Measurements from ENCODE around the gene FDXACB1.

Gene FDXACB1

GRCh38 chr11:111870113-111870512, 8.9 kb downstream of the FDXACB1 start:
- no peak for TF ChIP-seq CTCF (IDR thresholded peaks at IDR 0.05; ENCODE audit: borderline replicate concordance, extremely low read depth, low read length, poor library complexity, severe bottlenecking)
- no peak for TF ChIP-seq EZH2 (IDR thresholded peaks at IDR 0.05; ENCODE audit: borderline replicate concordance, low read depth, low read length, severe bottlenecking)
- Histone ChIP-seq H3K27me3 (ENCODE audit: insufficient read depth, low read length, poor library complexity) (no peaks in the 10 kb centered on the region), H3K4me3 (ENCODE audit: low read depth in 1 of 2, low read length in 2 of 2) (peak overlapping the region in 1 of 2 experiments; percentile 92; a peak in 2 of 4 replicates), H2AFZ (ENCODE audit: low read depth, low read length) (no peak overlapping the region), H4K20me1 (ENCODE audit: insufficient read depth, low read length) (no peaks in the 10 kb centered on the region), H3K4me2 (ENCODE audit: insufficient read depth, low read length) (peak overlapping the region; percentile 93), H3K79me2 (ENCODE audit: insufficient read depth, low read length) (peaks cover 12% of the 10 kb centered on the region), H3K27ac (ENCODE audit: low read length) (0 out of 2 replicates have a peak overlapping the region, but pooled peaks have one; percentile 26), H3K4me1 (ENCODE audit: insufficient read depth, low read length) (peaks cover 33% of the 10 kb centered on the region), H3K36me3 (ENCODE audit: insufficient read depth, low read length) (peaks cover 37% of the 10 kb centered on the region), H3K9me3 (ENCODE audit: insufficient read depth, low read length, severe bottlenecking) (no peaks in the 10 kb centered on the region), H3K9ac (ENCODE audit: low read depth, low read length) (peak overlapping the region; percentile 68)
- DNase-seq, result no peak
- ATAC-seq (ENCODE audit: insufficient read depth, low read depth), result no peak

GRCh38 chr11:111860257-111860656, 18.7 kb downstream of the FDXACB1 start:
- DNase-seq, result no peak

GRCh38 chr11:111855506-111855905, 23.5 kb downstream of the FDXACB1 start:
- Histone ChIP-seq H2AFZ (ENCODE audit: low read depth, low read length) (no peak overlapping the region), H3K9ac (ENCODE audit: low read depth, low read length) (no peak overlapping the region), H3K36me3 (ENCODE audit: insufficient read depth, low read length) (peaks cover 60% of the 10 kb centered on the region), H3K27me3 (ENCODE audit: insufficient read depth, low read length, poor library complexity) (no peaks in the 10 kb centered on the region), H3K27ac (ENCODE audit: low read length) (no peak overlapping the region), H4K20me1 (ENCODE audit: insufficient read depth, low read length) (no peaks in the 10 kb centered on the region), H3K4me1 (ENCODE audit: insufficient read depth, low read length) (no peaks in the 10 kb centered on the region), H3K79me2 (ENCODE audit: insufficient read depth, low read length) (no peaks in the 10 kb centered on the region), H3K9me3 (ENCODE audit: insufficient read depth, low read length, severe bottlenecking) (no peaks in the 10 kb centered on the region), H3K4me2 (ENCODE audit: insufficient read depth, low read length) (no peak overlapping the region), H3K4me3 (ENCODE audit: low read depth in 1 of 2, low read length in 2 of 2) (no peak overlapping the region)
- DNase-seq (no peak), ATAC-seq (ENCODE audit: insufficient read depth, low read depth) (no peak)
- TF ChIP-seq EZH2 (IDR thresholded peaks at IDR 0.05; ENCODE audit: borderline replicate concordance, low read depth, low read length, severe bottlenecking) (no peak), CTCF (IDR thresholded peaks at IDR 0.05; ENCODE audit: borderline replicate concordance, extremely low read depth, low read length, poor library complexity, severe bottlenecking) (no peak)

More at GRCh38 chr11:111860257-111860656, 18.7 kb downstream of the FDXACB1 start:
- no peaks in the 10 kb centered on the region for H3K9me3 ChIP-seq (ENCODE audit: insufficient read depth, low read length, severe bottlenecking)
- no peak for TF ChIP-seq CTCF (IDR thresholded peaks at IDR 0.05; ENCODE audit: borderline replicate concordance, extremely low read depth, low read length, poor library complexity, severe bottlenecking)
- TF ChIP-seq EZH2 (IDR thresholded peaks at IDR 0.05; ENCODE audit: borderline replicate concordance, low read depth, low read length, severe bottlenecking), result no peak
- no peak for ATAC-seq (ENCODE audit: insufficient read depth, low read depth)
- no peak overlapping the region for H2AFZ ChIP-seq (ENCODE audit: low read depth, low read length)
- no peaks in the 10 kb centered on the region for H3K79me2 ChIP-seq (ENCODE audit: insufficient read depth, low read length)
- no peak overlapping the region for H3K9ac ChIP-seq (ENCODE audit: low read depth, low read length)
- no peak overlapping the region for H3K4me2 ChIP-seq (ENCODE audit: insufficient read depth, low read length)
- peaks cover 54% of the 10 kb centered on the region for H3K36me3 ChIP-seq (ENCODE audit: insufficient read depth, low read length)
- H4K20me1 ChIP-seq (ENCODE audit: insufficient read depth, low read length), result no peaks in the 10 kb centered on the region
- H3K27me3 ChIP-seq (ENCODE audit: insufficient read depth, low read length, poor library complexity), result no peaks in the 10 kb centered on the region
- no peak overlapping the region for H3K4me3 ChIP-seq (ENCODE audit: low read depth in 1 of 2, low read length in 2 of 2)
- H3K4me1 ChIP-seq (ENCODE audit: insufficient read depth, low read length), result no peaks in the 10 kb centered on the region
- no peak overlapping the region for H3K27ac ChIP-seq (ENCODE audit: low read length)

- no peaks in the 10 kb centered on the region for H4K20me1 ChIP-seq (ENCODE audit: insufficient read depth, low read length)
- ATAC-seq (ENCODE audit: insufficient read depth, low read depth), result no peak
- no peak overlapping the region for H3K9ac ChIP-seq (ENCODE audit: low read depth, low read length)
Measured at GRCh38 chr11:111852103-111852502, 26.9 kb downstream of the FDXACB1 start.

More at GRCh38 chr11:111852103-111852502, 26.9 kb downstream of the FDXACB1 start:
- TF ChIP-seq EZH2 (IDR thresholded peaks at IDR 0.05; ENCODE audit: borderline replicate concordance, low read depth, low read length, severe bottlenecking), result no peak
- TF ChIP-seq CTCF (IDR thresholded peaks at IDR 0.05; ENCODE audit: borderline replicate concordance, extremely low read depth, low read length, poor library complexity, severe bottlenecking), result no peak
- H3K36me3 ChIP-seq (ENCODE audit: insufficient read depth, low read length), result peaks cover 57% of the 10 kb centered on the region
- no peaks in the 10 kb centered on the region for H3K79me2 ChIP-seq (ENCODE audit: insufficient read depth, low read length)
- H3K27ac ChIP-seq (ENCODE audit: low read length), result no peak overlapping the region
- H3K4me3 ChIP-seq (ENCODE audit: low read depth in 1 of 2, low read length in 2 of 2), result no peak overlapping the region
- H2AFZ ChIP-seq (ENCODE audit: low read depth, low read length), result no peak overlapping the region
- H3K4me2 ChIP-seq (ENCODE audit: insufficient read depth, low read length), result no peak overlapping the region
- no peaks in the 10 kb centered on the region for H3K4me1 ChIP-seq (ENCODE audit: insufficient read depth, low read length)
- H3K9me3 ChIP-seq (ENCODE audit: insufficient read depth, low read length, severe bottlenecking), result no peaks in the 10 kb centered on the region
- no peak for DNase-seq
- H3K27me3 ChIP-seq (ENCODE audit: insufficient read depth, low read length, poor library complexity), result no peaks in the 10 kb centered on the region
